ENCODE results near the gene RPL32. TPM values are rescaled to one million over a fixed set of nuclear protein-coding genes. Genes with fewer than 3 reads are reported as not detected.

The RPL32 gene
- total and polyA plus RNA-seq, 2 of the 4 experiments (the other 2 are of a cell fraction) = 566 to 1,856 TPM

DNA sequence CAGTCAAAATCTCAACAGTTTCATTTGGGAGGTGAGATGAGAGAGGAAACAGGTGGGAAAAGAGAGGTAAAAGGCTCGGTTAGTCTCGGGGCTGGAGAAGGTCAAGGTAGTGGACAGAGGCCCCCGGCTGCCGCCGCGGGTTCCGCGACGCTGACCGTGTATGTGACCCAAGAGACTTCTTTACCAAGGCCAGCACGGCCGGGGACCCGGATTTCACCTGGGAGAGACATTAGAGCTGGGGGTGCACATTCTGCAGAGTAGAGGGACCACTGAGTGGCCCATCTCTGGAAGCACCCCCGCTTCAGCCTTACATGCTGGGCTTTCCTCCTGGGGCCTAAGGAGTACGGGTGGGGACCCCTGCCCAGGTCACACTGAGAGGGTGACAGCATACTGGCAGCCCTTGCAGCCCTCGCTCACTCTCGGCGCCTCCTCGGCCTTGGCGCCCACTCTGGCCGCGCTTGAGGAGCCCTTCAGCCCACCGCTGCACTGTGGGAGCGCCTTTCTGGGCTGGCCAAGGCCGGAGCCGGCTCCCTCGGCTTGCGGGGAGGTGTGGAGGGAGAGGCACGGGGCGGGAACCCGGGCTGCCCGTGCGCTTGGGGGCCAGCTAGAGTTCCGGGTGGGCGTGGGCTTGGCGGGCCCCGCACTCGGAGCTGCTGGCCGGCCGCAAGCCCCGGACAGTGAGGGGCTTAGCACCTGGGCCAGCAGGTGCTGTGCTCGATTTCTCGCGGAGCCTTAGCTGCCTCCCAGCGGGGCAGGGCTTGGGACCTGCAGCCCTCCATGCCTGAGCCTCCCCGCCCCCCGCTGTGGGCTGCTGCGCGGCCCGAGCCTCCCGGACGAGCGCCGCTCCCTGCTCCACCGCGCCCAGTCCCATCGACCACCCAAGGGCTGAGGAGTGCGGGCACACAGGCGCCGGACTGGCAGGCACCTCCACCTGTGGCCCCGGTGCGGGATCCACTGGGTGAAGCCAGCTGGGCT, 41.3 kb upstream of the RPL32 start:
- no TSS peak for BruUV-seq (replicated peaks)
- no peaks in the 10 kb centered on the region; the same call in 1 of the 2 replicates for H3K4me1 ChIP-seq (ENCODE audit: control insufficient read depth, insufficient read depth, low read length)
- H2BK5ac ChIP-seq (ENCODE audit: low read depth, low read length, poor library complexity, severe bottlenecking) = no peak overlapping the region
- H3K79me1 ChIP-seq (ENCODE audit: low read depth in 1 of 2, low read length in 2 of 2) = no peaks in the 10 kb centered on the region
- no peak overlapping the region for H3K4ac ChIP-seq (ENCODE audit: low read depth, low read length)
- H3K23ac ChIP-seq (ENCODE audit: low read depth, low read length) = no peak overlapping the region
- H3K4me2 ChIP-seq (ENCODE audit: low read depth, low read length) = no peak overlapping the region
- H3K9me3 ChIP-seq (ENCODE audit: control insufficient read depth, insufficient read depth, low read length) = no peaks in the 10 kb centered on the region
- H4K91ac ChIP-seq (ENCODE audit: insufficient read depth, low read depth, low read length) = no peak overlapping the region
- H3K36me3 ChIP-seq (ENCODE audit: control insufficient read depth, insufficient read depth, low read length) = no peaks in the 10 kb centered on the region
- no peak overlapping the region for H3K27ac ChIP-seq (ENCODE audit: insufficient read depth, low read length)
- DNase-seq = no peak
- ATAC-seq (ENCODE audit: low read depth) = no peak
- H2AK9ac ChIP-seq (replicated peaks; ENCODE audit: low read depth, low read length, poor library complexity) = no peak overlapping the region
- H4K20me1 ChIP-seq (ENCODE audit: insufficient read depth, low read length) = no peaks in the 10 kb centered on the region
- POLR2A ChIA-PET (ENCODE audit: unreplicated experiment) = no interaction called here
- no peak overlapping the region for H4K8ac ChIP-seq (ENCODE audit: low read depth in 2 of 2, low read length in 2 of 2)
- H2AFZ ChIP-seq (replicated peaks; ENCODE audit: low read length, poor library complexity) = no peak overlapping the region
- no peak overlapping the region for H3K56ac ChIP-seq (ENCODE audit: extremely low read depth, insufficient read depth, low read length)
- no peak overlapping the region for H4K5ac ChIP-seq (ENCODE audit: low read depth, low read length)
- H2BK120ac ChIP-seq (ENCODE audit: low read depth, low read length) = no peak overlapping the region
- H2AK5ac ChIP-seq (ENCODE audit: low read depth, low read length) = no peak overlapping the region
- H3K27me3 ChIP-seq (ENCODE audit: control insufficient read depth, insufficient read depth, low read length) = peaks cover 31% of the 10 kb centered on the region
- no peak overlapping the region for H2BK20ac ChIP-seq (ENCODE audit: low read depth, low read length)
- peaks cover 3% of the 10 kb centered on the region; the same call in 1 of the 2 replicates for H3K9me1 ChIP-seq (ENCODE audit: insufficient read depth, low read length)
- H3K9ac ChIP-seq (ENCODE audit: low read depth, low read length) = no peak overlapping the region
- H2BK15ac ChIP-seq (ENCODE audit: low read depth, low read length) = no peak overlapping the region
- CTCF ChIA-PET = interaction anchor here (1.6 kb wide), 1 partner anchor 9 kb away, joined by 4 read pairs; no protein-coding TSS in a partner anchor
- intact Hi-C loops (cut with micrococcal nuclease) = no loop called here
- in situ Hi-C loops (cut with MboI; ENCODE audit: low sequenced_read_pairs) = loop anchor here (25.0 kb wide), 1 partner anchor 745 kb away; no protein-coding TSS in a partner anchor
- no peak overlapping the region for H3K18ac ChIP-seq (ENCODE audit: low read depth, low read length)
- no peak overlapping the region for H3K14ac ChIP-seq (replicated peaks; ENCODE audit: low read depth, low read length)
- H3K4me3 ChIP-seq (ENCODE audit: insufficient read depth, low read depth, low read length) = no peak overlapping the region
- dilution Hi-C loops (cut with HindIII; ENCODE audit: low sequenced_read_pairs, unreplicated experiment) = no loop called here
- 86% methylated on average over 34 of the region's 62 CpGs; no CpG with 5 or more reads in 1 of the 2 experiments for WGBS, 2 experiments (ENCODE audit: extremely low coverage in 2 of 2, insufficient read length in 1 of 2)
- TF ChIP-seq RCOR1 (IDR thresholded peaks at IDR 0.05; ENCODE audit: insufficient replicate concordance, low read length) (no peak), RAD21 (IDR thresholded peaks at IDR 0.05; ENCODE audit: low read length) (no peak), FOS (IDR thresholded peaks at IDR 0.05; ENCODE audit: low read depth, low read length) (no peak), MAZ (IDR thresholded peaks at IDR 0.05; ENCODE audit: borderline replicate concordance, low read depth, low read length) (no peak), POLR2A (IDR thresholded peaks at IDR 0.05; ENCODE audit: low read depth, low read length) (no peak), NFE2L2 (IDR thresholded peaks at IDR 0.05; ENCODE audit: low read depth, low read length) (no peak), CEBPB (IDR thresholded peaks at IDR 0.05; ENCODE audit: low read depth, low read length) (no peak), SMC3 (IDR thresholded peaks at IDR 0.05; ENCODE audit: low read depth, low read length) (no peak), RFX5 (IDR thresholded peaks at IDR 0.05; ENCODE audit: low read depth, low read length) (no peak), MAFK (IDR thresholded peaks at IDR 0.05; ENCODE audit: low read depth, low read length) (no peak), BHLHE40 (IDR thresholded peaks at IDR 0.05; ENCODE audit: low read depth, low read length) (no peak), CHD1 (IDR thresholded peaks at IDR 0.05; ENCODE audit: low read depth, low read length) (no peak)
- TF ChIP-seq, protein P1, sequence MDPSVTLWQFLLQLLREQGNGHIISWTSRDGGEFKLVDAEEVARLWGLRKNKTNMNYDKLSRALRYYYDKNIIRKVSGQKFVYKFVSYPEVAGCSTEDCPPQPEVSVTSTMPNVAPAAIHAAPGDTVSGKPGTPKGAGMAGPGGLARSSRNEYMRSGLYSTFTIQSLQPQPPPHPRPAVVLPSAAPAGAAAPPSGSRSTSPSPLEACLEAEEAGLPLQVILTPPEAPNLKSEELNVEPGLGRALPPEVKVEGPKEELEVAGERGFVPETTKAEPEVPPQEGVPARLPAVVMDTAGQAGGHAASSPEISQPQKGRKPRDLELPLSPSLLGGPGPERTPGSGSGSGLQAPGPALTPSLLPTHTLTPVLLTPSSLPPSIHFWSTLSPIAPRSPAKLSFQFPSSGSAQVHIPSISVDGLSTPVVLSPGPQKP (IDR thresholded peaks at IDR 0.05; ENCODE audit: borderline replicate concordance, low read depth, low read length) = no peak
- TF ChIP-seq, protein P2, sequence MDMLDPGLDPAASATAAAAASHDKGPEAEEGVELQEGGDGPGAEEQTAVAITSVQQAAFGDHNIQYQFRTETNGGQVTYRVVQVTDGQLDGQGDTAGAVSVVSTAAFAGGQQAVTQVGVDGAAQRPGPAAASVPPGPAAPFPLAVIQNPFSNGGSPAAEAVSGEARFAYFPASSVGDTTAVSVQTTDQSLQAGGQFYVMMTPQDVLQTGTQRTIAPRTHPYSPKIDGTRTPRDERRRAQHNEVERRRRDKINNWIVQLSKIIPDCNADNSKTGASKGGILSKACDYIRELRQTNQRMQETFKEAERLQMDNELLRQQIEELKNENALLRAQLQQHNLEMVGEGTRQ (IDR thresholded peaks at IDR 0.05; ENCODE audit: low read depth, low read length) = no peak
